Measurements from ENCODE around the gene CHMP1A.

CHMP1A gene

GRCh38 chr16:89616623-89617022, 40.9 kb downstream of the CHMP1A start:
- TF ChIP-seq CTCF (IDR thresholded peaks at IDR 0.05; ENCODE audit: insufficient read depth, low read length, poor library complexity, severe bottlenecking): no peak
- no peaks in the 10 kb centered on the region for H3K36me3 ChIP-seq (ENCODE audit: control insufficient read depth, insufficient read depth, low read length)
- DNase-seq (ENCODE audit: extremely low read depth, insufficient read length): no peak
- H3K4me3 ChIP-seq (replicated peaks; ENCODE audit: low read depth, low read length): no peak overlapping the region
- no peaks in the 10 kb centered on the region; the same call in 1 of the 2 replicates for H3K27me3 ChIP-seq (replicated peaks; ENCODE audit: control insufficient read depth, insufficient read depth, low read length)

- no peak for DNase-seq (ENCODE audit: extremely low read depth, insufficient read length)
These were observed 41.9 kb downstream of the CHMP1A start for GRCh38 chr16:89615596-89616090.

GRCh38 chr16:89615176-89615575, 42.3 kb downstream of the CHMP1A start:
- H3K36me3 ChIP-seq (ENCODE audit: control insufficient read depth, insufficient read depth, low read length): no peaks in the 10 kb centered on the region
- no peak for DNase-seq (ENCODE audit: extremely low read depth, insufficient read length)
- H3K4me3 ChIP-seq (replicated peaks; ENCODE audit: low read depth, low read length): no peak overlapping the region

More at GRCh38 chr16:89615596-89616090, 41.9 kb downstream of the CHMP1A start:
- Histone ChIP-seq H3K4me3 (replicated peaks; ENCODE audit: low read depth, low read length) (no peak overlapping the region), H3K36me3 (ENCODE audit: control insufficient read depth, insufficient read depth, low read length) (no peaks in the 10 kb centered on the region), H3K27me3 (replicated peaks; ENCODE audit: control insufficient read depth, insufficient read depth, low read length) (no peaks in the 10 kb centered on the region; the same call in 1 of the 2 replicates)
- peak; percentile 58 for TF ChIP-seq CTCF (IDR thresholded peaks at IDR 0.05; ENCODE audit: insufficient read depth, low read length, poor library complexity, severe bottlenecking)

GRCh38 chr16:89613954-89614459, 43.5 kb downstream of the CHMP1A start:
- TF ChIP-seq CTCF (IDR thresholded peaks at IDR 0.05; ENCODE audit: insufficient read depth, low read length, poor library complexity, severe bottlenecking): no peak
- no peak for DNase-seq (ENCODE audit: extremely low read depth, insufficient read length)
- H3K27me3 ChIP-seq (replicated peaks; ENCODE audit: control insufficient read depth, insufficient read depth, low read length): no peaks in the 10 kb centered on the region; the same call in 1 of the 2 replicates
- no peak overlapping the region for H3K4me3 ChIP-seq (replicated peaks; ENCODE audit: low read depth, low read length)
- H3K36me3 ChIP-seq (ENCODE audit: control insufficient read depth, insufficient read depth, low read length): no peaks in the 10 kb centered on the region

More at GRCh38 chr16:89615176-89615575, 42.3 kb downstream of the CHMP1A start:
- no peak for TF ChIP-seq CTCF (IDR thresholded peaks at IDR 0.05; ENCODE audit: insufficient read depth, low read length, poor library complexity, severe bottlenecking)
- no peaks in the 10 kb centered on the region; the same call in 1 of the 2 replicates for H3K27me3 ChIP-seq (replicated peaks; ENCODE audit: control insufficient read depth, insufficient read depth, low read length)

GRCh38 chr16:89613231-89613953, 44.1 kb downstream of the CHMP1A start, which contains the start of gene DPEP1:
Gene DPEP1 (plus strand): TSS chr16:89613642. CDS start chr16:89630411, 16,769 bp downstream.
- no peaks in the 10 kb centered on the region for H3K36me3 ChIP-seq (ENCODE audit: control insufficient read depth, insufficient read depth, low read length)
- H3K4me3 ChIP-seq (replicated peaks; ENCODE audit: low read depth, low read length): no peak within 1 kb of the TSS
- no peak for DNase-seq (ENCODE audit: extremely low read depth, insufficient read length)
- no peak for TF ChIP-seq CTCF (IDR thresholded peaks at IDR 0.05; ENCODE audit: insufficient read depth, low read length, poor library complexity, severe bottlenecking)
- no peaks in the 10 kb centered on the region; the same call in 1 of the 2 replicates for H3K27me3 ChIP-seq (replicated peaks; ENCODE audit: control insufficient read depth, insufficient read depth, low read length)

All from GM06990 (cell line).